Mesenchymal stem cell (in vitro differentiated cells and primary cell): Measurements from ENCODE around the gene CYB561D1.
A peak's percentile ranks its signal among the peaks of the same experiment; 100 is the strongest.

Experiments
- DNase-seq: peaks from one replicate; pipeline ENCODE4 v3.0.0-alpha.2; 2013
- H2AFZ ChIP-seq: one replicate; pipeline ENCODE4 v1.6.1; 2013; ENCODE audit warnings: low read depth, mild to moderate bottlenecking, control low read depth, inconsistent platforms, low read length, moderate library complexity
- H2AK5ac ChIP-seq: 2 replicates; pipeline ENCODE4 v1.6.1; 2013; ENCODE audit warnings: low read length, moderate library complexity, mild to moderate bottlenecking, inconsistent platforms; ENCODE audit not compliant: severe bottlenecking
- H2BK120ac ChIP-seq: one replicate; pipeline ENCODE4 v1.6.1; 2013; ENCODE audit warnings: low read depth, mild to moderate bottlenecking, inconsistent platforms, low read length, moderate library complexity
- H2BK12ac ChIP-seq, 2 experiments: one replicate each; pipeline ENCODE4 v1.6.1; 2013; ENCODE audit warnings: inconsistent platforms in 2 of 2, low read length in 2 of 2, mild to moderate bottlenecking in 2 of 2, moderate library complexity in 2 of 2, control low read depth in 1 of 2
- H2BK15ac ChIP-seq: one replicate; pipeline ENCODE4 v1.6.1; 2013; ENCODE audit warnings: mild to moderate bottlenecking, low read depth, inconsistent platforms; ENCODE audit not compliant: poor library complexity, severe bottlenecking
- H2BK5ac ChIP-seq: 2 replicates; pipeline ENCODE4 v1.6.1; 2013; ENCODE audit warnings: low read depth, mild to moderate bottlenecking, low read length, control low read depth, inconsistent platforms; ENCODE audit not compliant: poor library complexity, severe bottlenecking
- H3K14ac ChIP-seq, 2 experiments: one replicate each; pipeline ENCODE4 v1.6.1; 2013; ENCODE audit warnings: inconsistent platforms in 2 of 2, low read length in 2 of 2, control low read depth in 1 of 2, mild to moderate bottlenecking in 1 of 2, moderate library complexity in 1 of 2
- H3K18ac ChIP-seq, 2 experiments: one replicate each; pipeline ENCODE4 v1.6.1; 2013; ENCODE audit warnings: inconsistent platforms in 2 of 2, low read length in 2 of 2, control low read depth in 1 of 2, low read depth in 1 of 2, mild to moderate bottlenecking in 1 of 2
- H3K23ac ChIP-seq, 2 experiments: one replicate each; pipeline ENCODE4 v1.6.1; 2013; ENCODE audit warnings: inconsistent platforms in 2 of 2, low read length in 2 of 2, mild to moderate bottlenecking in 2 of 2, moderate library complexity in 2 of 2, control low read depth in 1 of 2
- H3K27ac ChIP-seq: 2 replicates; pipeline ENCODE4 v1.5.1; 2013; ENCODE audit warnings: mild to moderate bottlenecking, moderate library complexity, low read length, control low read depth, inconsistent platforms; ENCODE audit not compliant: poor library complexity, severe bottlenecking
- H3K27me3 ChIP-seq, 2 experiments: 2 replicates each; pipeline versions ENCODE4 v1.6.1 to v1.7.0; 2013; ENCODE audit warnings: low read length in 2 of 2, mild to moderate bottlenecking in 2 of 2, moderate library complexity in 2 of 2, control low read depth in 1 of 2, inconsistent platforms in 1 of 2; ENCODE audit not compliant: control insufficient read depth in 1 of 2, insufficient read depth in 1 of 2
- H3K36me3 ChIP-seq, 2 experiments: 2 replicates each; pipeline versions ENCODE4 v1.6.1 to v1.7.0; 2013; ENCODE audit warnings: low read length in 2 of 2, control low read depth in 1 of 2, inconsistent platforms in 1 of 2, low read depth in 1 of 2, mild to moderate bottlenecking in 1 of 2; ENCODE audit not compliant: insufficient read depth in 2 of 2, control insufficient read depth in 1 of 2
- H3K4ac ChIP-seq, 2 experiments: one replicate each; pipeline ENCODE4 v1.6.1; 2013; ENCODE audit warnings: inconsistent platforms in 2 of 2, low read length in 2 of 2, mild to moderate bottlenecking in 2 of 2, moderate library complexity in 2 of 2, control low read depth in 1 of 2, low read depth in 1 of 2
- H3K4me1 ChIP-seq: 2 replicates; pipeline ENCODE4 v1.6.1; 2013; ENCODE audit warnings: low read depth, low read length, control low read depth; ENCODE audit not compliant: control insufficient read depth, insufficient read depth
- H3K4me2 ChIP-seq: 2 replicates; pipeline ENCODE4 v1.6.1; 2013; ENCODE audit warnings: low read length, mild to moderate bottlenecking, inconsistent platforms; ENCODE audit not compliant: poor library complexity, severe bottlenecking
- H3K4me3 ChIP-seq, 2 experiments: 2 replicates each; pipeline versions ENCODE4 v1.5.1 to v1.7.0; 2013; ENCODE audit warnings: low read length in 2 of 2, mild to moderate bottlenecking in 2 of 2, control low read depth in 1 of 2, low read depth in 1 of 2; ENCODE audit not compliant: insufficient read depth in 1 of 2
- H3K79me1 ChIP-seq: replicated peaks from 2 replicates; pipeline ENCODE4 v1.6.1; 2013; ENCODE audit warnings: mild to moderate bottlenecking, control low read depth, low read length, inconsistent platforms; ENCODE audit not compliant: poor library complexity, severe bottlenecking
- H3K9ac ChIP-seq: 2 replicates; pipeline ENCODE4 v1.7.0; 2013; ENCODE audit warnings: mild to moderate bottlenecking, low read length, moderate library complexity
- H3K9me3 ChIP-seq: 2 replicates; pipeline ENCODE4 v1.7.0; 2013; ENCODE audit warnings: mild to moderate bottlenecking, low read length; ENCODE audit not compliant: control insufficient read depth
- H4K8ac ChIP-seq: one replicate; pipeline ENCODE4 v1.6.1; 2013; ENCODE audit warnings: inconsistent platforms, mild to moderate bottlenecking, low read length, moderate library complexity
- H4K91ac ChIP-seq: one replicate; pipeline ENCODE4 v1.6.1; 2013; ENCODE audit warnings: mild to moderate bottlenecking, low read length, inconsistent platforms
- WGBS: methylation state at CpG from one replicate; pipeline ENCODE4 v1.1.7; 2013; ENCODE audit warnings: mixed read lengths; 5-methylcytosine and 5-hydroxymethylcytosine counted together

Gene CYB561D1

DNA sequence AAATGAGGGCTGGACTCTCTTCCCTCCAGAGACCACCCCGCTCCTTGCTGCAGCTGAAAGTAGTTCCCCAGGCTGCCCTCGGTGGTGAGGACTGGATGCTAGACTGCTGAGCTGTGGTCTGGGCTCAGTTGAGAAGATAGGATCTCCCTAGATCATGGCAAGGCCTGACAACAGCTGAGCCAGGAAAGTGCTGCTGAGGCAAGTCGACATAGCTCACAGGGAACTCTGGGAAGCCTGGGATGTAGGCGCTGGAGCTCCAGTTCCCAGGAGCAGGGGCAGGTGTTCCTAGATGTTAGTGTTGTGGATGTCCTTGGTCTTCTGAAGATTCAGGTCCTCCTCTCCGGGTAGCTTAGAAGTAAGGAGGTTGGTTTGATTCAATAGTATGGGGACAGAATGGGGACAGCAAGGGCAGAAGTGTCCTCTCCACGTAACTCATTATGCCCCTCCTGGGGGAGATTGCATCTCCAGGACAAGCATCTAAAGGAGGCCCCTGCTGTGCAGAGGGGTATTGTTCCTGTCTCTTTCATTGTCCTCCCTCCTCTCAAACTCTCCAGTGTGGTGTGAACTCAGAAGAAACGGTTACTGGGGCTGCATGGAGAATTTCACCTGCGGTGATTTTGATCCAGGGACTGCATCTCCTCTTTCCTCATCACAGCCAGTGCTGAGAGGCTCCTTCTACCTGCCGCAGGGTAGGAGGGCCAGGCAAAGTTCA, 3.7 kb downstream of the CYB561D1 start:
- H3K4ac ChIP-seq = no peak overlapping the region
- H3K79me1 ChIP-seq = peaks cover 32% of the 10 kb centered on the region
- H4K91ac ChIP-seq = no peak overlapping the region
- no peak for DNase-seq
- no peak overlapping the region for H2BK120ac ChIP-seq
- H3K14ac ChIP-seq = no peak overlapping the region
- H3K36me3 ChIP-seq = peaks cover 24 to 42% of the 10 kb centered on the region in 2 experiments
- no peak overlapping the region for H3K27ac ChIP-seq
- no peaks in the 10 kb centered on the region for H3K27me3 ChIP-seq
- no peak overlapping the region for H4K8ac ChIP-seq
- no peak overlapping the region for H2BK5ac ChIP-seq
- H2BK12ac ChIP-seq = no peak overlapping the region
- H3K9ac ChIP-seq = no peak overlapping the region
- peaks cover 35% of the 10 kb centered on the region for H3K4me1 ChIP-seq
- H2BK15ac ChIP-seq = no peak overlapping the region
- WGBS = 82% methylated on average over 9 of the region's 9 CpGs
- no peak overlapping the region for H3K4me3 ChIP-seq
- no peak overlapping the region for H3K23ac ChIP-seq
- no peak overlapping the region for H3K18ac ChIP-seq
- no peak overlapping the region for H2AFZ ChIP-seq
- H3K4me2 ChIP-seq = no peak overlapping the region
- no peak overlapping the region for H2AK5ac ChIP-seq
- no peaks in the 10 kb centered on the region for H3K9me3 ChIP-seq

- Histone ChIP-seq H2AFZ (no peak overlapping the region), H3K4me2 (no peak overlapping the region), H4K91ac (no peak overlapping the region), H3K23ac (no peak overlapping the region), H4K8ac (no peak overlapping the region), H3K27me3 (no peaks in the 10 kb centered on the region), H2BK12ac (no peak overlapping the region), H3K9me3 (no peaks in the 10 kb centered on the region), H3K14ac (no peak overlapping the region), H3K4ac (no peak overlapping the region), H3K18ac (no peak overlapping the region), H3K4me3 (no peak overlapping the region), H3K9ac (no peak overlapping the region), H3K27ac (no peak overlapping the region), H2BK120ac (no peak overlapping the region), H2AK5ac (no peak overlapping the region), H3K79me1 (peaks cover 32% of the 10 kb centered on the region), H3K36me3 (peaks cover 24 to 42% of the 10 kb centered on the region in 2 experiments), H2BK15ac (no peak overlapping the region), H2BK5ac (no peak overlapping the region), H3K4me1 (peaks cover 35% of the 10 kb centered on the region)
- WGBS = 87% methylated on average over 11 of the region's 12 CpGs
- DNase-seq = peak; percentile 61
Observed at GRCh38 chr1:109498161-109498801, 4.4 kb downstream of the CYB561D1 start.

DNA sequence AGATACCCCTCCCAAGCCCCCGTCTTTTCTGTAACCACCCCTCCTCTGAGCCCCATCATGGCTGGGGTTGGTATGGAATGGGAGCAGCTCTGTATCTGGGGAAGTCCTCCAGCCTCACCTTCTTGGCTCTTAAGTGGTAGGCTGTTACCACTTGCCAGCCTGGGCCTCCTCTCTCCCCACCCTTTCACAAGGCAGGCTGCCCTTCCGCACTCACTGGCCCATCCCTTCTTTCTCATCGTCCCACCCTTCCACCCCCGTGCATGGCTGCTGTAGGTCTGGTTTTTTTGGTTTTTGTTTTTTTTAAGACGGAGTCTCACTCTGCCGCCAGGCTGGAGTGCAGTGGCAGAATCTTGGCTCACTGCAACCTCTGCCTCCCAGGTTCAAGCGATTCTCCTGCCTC, 5.2 kb downstream of the CYB561D1 start:
- no peak overlapping the region for H2BK15ac ChIP-seq
- WGBS = 70% methylated on average over 3 of the region's 7 CpGs
- peak overlapping the region; percentile 16 for H2AK5ac ChIP-seq

More for the DNA sequence above, 5.2 kb downstream of the CYB561D1 start:
- H3K9me3 ChIP-seq = no peaks in the 10 kb centered on the region
- H4K91ac ChIP-seq = peak overlapping the region; percentile 11
- H3K4me2 ChIP-seq = no peak overlapping the region
- peak overlapping the region; percentile 79 for H3K27ac ChIP-seq
- no peak overlapping the region for H3K18ac ChIP-seq
- H3K4me3 ChIP-seq = no peak overlapping the region
- no peak for DNase-seq
- no peak overlapping the region for H2AFZ ChIP-seq
- H2BK5ac ChIP-seq = no peak overlapping the region
- H3K27me3 ChIP-seq = no peaks in the 10 kb centered on the region
- H3K9ac ChIP-seq = peak overlapping the region; percentile 19
- no peak overlapping the region for H2BK120ac ChIP-seq
- H4K8ac ChIP-seq = no peak overlapping the region
- H3K79me1 ChIP-seq = peaks cover 32% of the 10 kb centered on the region
- H3K4ac ChIP-seq = no peak overlapping the region
- peaks cover 24 to 42% of the 10 kb centered on the region in 2 experiments for H3K36me3 ChIP-seq
- H2BK12ac ChIP-seq = peak overlapping the region in 1 of 2 experiments; percentile 57
- peak overlapping the region in 1 of 2 experiments; percentile 80 for H3K14ac ChIP-seq
- peaks cover 35% of the 10 kb centered on the region for H3K4me1 ChIP-seq
- H3K23ac ChIP-seq = peak overlapping the region in 1 of 2 experiments; percentile 60
